ENCODE measurements around the gene FAM53B.

- peak in 5 of 7 experiments; percentile 40 to 69 (median 52) for TF ChIP-seq CTCF (IDR thresholded peaks at IDR 0.05)
- no peak for TF ChIP-seq POLR2A (IDR thresholded peaks at IDR 0.05)
These were observed 112.1 kb downstream of the FAM53B start for GRCh38 chr10:124632064-124632531.

All from body of pancreas (tissue), 4 donors.